ENCODE measurements around the gene SLC16A4. TPM values are rescaled to one million over a fixed set of nuclear protein-coding genes. Genes with fewer than 3 reads are reported as not detected.

The SLC16A4 gene
- total RNA-seq, 2 experiments from 2014 or later, result 0.14 to 0.23 TPM

DNA sequence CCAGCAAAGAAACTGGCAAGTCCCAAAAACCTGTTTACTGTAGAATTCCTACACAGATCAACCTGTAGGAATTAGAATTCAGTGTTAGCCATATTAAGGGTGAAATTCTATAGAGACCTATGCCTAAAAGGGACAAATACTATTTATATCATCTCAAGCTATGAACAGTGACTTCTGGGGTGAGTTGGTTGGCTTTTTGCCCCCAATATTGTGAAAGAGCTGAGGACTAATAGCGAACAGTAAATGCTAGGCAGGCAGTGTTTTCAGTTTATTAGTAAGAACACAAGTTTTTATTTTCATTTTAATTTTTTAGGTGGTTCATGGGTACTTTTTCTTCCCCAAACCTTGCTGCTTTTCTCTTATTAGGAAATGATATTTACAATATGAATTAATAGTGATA, 15.3 kb downstream of the SLC16A4 start:
- peaks cover 4% of the 10 kb centered on the region for H3K4me1 Mint-ChIP-seq
- H3K27ac Mint-ChIP-seq, result no peak overlapping the region
- no peak for ATAC-seq
- H3K9me3 Mint-ChIP-seq (ENCODE audit: low read depth), result no peaks in the 10 kb centered on the region
- H3K36me3 Mint-ChIP-seq, result peaks cover 34% of the 10 kb centered on the region
- H3K4me3 Mint-ChIP-seq, result no peak overlapping the region
- CTCF ChIA-PET, result interaction anchor here (1.5 kb wide), 1 partner anchor 9 kb away, joined by 3 read pairs; no protein-coding TSS in a partner anchor
- H3K27me3 Mint-ChIP-seq, result no peaks in the 10 kb centered on the region
- no peak for DNase-seq

DNA sequence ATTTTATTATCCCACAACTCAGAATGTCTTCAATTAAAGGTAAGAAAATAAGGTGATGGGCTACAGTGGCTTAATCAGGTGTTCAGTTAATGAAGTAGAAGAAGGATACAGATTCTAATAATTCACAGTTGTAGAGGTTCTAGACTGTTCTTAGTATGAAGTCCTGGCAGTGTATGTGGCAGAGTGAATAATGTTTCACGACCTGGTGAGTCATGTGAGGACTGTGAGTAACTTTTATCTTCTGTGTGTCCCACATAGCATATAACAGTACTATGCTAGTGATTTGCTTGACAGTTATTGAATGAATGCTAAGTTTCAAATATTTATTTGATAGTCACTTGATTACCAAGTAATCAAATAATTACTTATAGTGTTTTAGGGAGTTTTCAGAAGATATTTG, 20.0 kb downstream of the SLC16A4 start:
- CTCF ChIA-PET, result interaction anchor here (1.6 kb wide), 1 partner anchor 168 kb away, joined by 4 read pairs; no protein-coding TSS in a partner anchor
- H3K4me1 Mint-ChIP-seq, result peaks cover 13% of the 10 kb centered on the region

DNA sequence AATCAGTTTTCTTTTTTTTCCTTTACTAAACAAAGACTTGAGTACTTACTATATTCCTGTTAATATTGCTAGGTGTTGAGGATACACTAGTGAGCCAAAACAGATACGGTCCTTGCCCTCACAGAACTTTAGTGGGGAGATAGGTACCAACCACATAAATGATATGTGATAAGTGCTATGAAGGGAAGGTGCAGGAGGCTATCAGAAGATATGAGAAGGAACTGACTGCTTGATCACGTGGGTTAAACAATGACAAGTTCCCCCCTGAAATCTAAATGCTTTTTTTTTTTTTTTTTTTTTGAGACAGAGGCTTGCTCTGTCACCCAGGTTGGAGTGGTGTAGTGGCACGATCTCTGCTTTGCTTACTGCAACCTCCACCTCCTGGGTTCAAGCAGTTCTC, 26.6 kb downstream of the SLC16A4 start:
- Mint-ChIP-seq H3K4me3 (no peak overlapping the region), H3K36me3 (peaks cover 31% of the 10 kb centered on the region), H3K27ac (no peak overlapping the region), H3K27me3 (no peaks in the 10 kb centered on the region), H3K4me1 (peaks cover 5% of the 10 kb centered on the region), H3K9me3 (ENCODE audit: low read depth) (no peaks in the 10 kb centered on the region)
- CTCF ChIA-PET, result interaction anchor here (0.7 to 1.3 kb wide), 2 partner anchors 12 to 25 kb away, joined by 3 to 4 read pairs; partner anchors contain the start of gene RBM15
- DNase-seq (no peak), ATAC-seq (no peak)

More for the DNA sequence above, 20.0 kb downstream of the SLC16A4 start:
- ATAC-seq (peak; percentile 72), DNase-seq (no peak)
- Mint-ChIP-seq H3K27me3 (no peaks in the 10 kb centered on the region), H3K27ac (peak overlapping the region; percentile 22), H3K36me3 (peaks cover 11% of the 10 kb centered on the region), H3K9me3 (ENCODE audit: low read depth) (no peaks in the 10 kb centered on the region), H3K4me3 (no peak overlapping the region)

DNA sequence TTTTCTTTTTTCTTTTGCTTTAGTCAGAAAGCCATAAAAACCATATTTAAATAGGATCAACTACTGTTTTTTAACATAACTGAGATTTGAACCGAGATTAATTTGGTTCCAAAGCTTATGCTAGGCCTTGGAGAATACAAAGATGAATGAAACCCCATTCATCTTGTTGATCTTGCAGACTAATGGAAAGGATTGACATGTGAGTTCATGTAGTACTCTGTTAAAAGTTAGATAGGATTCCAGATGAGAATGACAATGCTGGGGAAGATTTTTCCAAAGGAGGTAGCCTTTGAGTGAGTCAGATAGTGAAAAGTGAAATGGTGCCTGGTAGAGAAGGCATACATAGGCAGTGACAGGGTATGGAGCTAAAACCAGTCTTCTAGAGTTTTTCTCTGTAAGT, 29.0 kb downstream of the SLC16A4 start:
- ATAC-seq, result no peak
- Mint-ChIP-seq H3K4me1 (peaks cover 8% of the 10 kb centered on the region), H3K4me3 (no peak overlapping the region), H3K27ac (no peak overlapping the region), H3K36me3 (peaks cover 36% of the 10 kb centered on the region), H3K9me3 (ENCODE audit: low read depth) (no peaks in the 10 kb centered on the region), H3K27me3 (no peaks in the 10 kb centered on the region)
- CTCF ChIA-PET, result interaction anchor here (0.6 to 1.6 kb wide), 4 partner anchors 153 to 630 kb away, joined by 3 to 6 read pairs (median 4); no protein-coding TSS in a partner anchor
- no peak for DNase-seq

DNA sequence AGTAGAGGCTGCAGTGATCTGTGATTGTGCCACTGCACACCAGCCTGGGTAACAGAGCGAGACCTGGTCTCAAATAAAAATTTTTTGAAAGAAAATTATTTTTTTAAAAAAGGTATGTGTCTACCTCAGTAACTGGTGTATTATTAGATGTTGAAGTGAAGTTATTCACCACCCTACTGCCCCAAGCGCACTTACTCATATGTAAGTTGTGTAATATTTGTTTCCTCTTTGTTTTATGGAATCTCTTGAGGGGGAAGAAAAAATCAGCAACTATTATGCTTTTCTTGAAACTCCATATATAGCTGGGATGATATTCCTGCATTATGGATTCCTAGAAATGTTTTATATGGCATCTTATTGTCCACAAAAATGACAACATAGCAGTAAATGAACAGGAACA, 30.4 kb downstream of the SLC16A4 start:
- no peak for ATAC-seq
- no peak overlapping the region for H3K27ac Mint-ChIP-seq
- DNase-seq, result no peak
- no peak overlapping the region for H3K4me3 Mint-ChIP-seq
- CTCF ChIA-PET, result interaction anchor here (0.8 to 1.6 kb wide), 3 partner anchors 17 to 151 kb away, joined by 3 to 4 read pairs (median 3); no protein-coding TSS in a partner anchor
- peaks cover 18% of the 10 kb centered on the region for H3K4me1 Mint-ChIP-seq
- H3K9me3 Mint-ChIP-seq (ENCODE audit: low read depth), result no peaks in the 10 kb centered on the region
- no peaks in the 10 kb centered on the region for H3K27me3 Mint-ChIP-seq
- H3K36me3 Mint-ChIP-seq, result peaks cover 41% of the 10 kb centered on the region

DNA sequence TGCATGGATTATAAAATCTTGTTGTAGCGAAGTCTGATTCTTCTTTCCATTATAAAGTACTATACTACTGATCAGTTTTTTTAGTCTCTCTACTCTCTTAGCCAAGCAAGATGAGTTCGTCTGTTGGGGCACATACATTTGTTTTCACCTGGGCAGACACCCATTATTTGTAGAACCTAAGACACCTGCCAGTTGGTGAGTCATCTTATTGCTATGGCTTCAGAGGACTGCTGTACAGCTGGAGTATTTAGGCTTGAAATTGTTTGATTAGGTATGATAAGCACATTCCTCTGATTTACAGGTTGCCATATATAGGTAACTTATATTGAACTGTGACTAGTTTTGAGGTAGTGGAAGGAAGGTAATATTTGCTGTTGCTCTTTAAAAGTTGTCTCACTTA, 34.4 kb downstream of the SLC16A4 start:
- H3K9me3 Mint-ChIP-seq (ENCODE audit: low read depth), result no peaks in the 10 kb centered on the region
- no peak overlapping the region for H3K27ac Mint-ChIP-seq

DNA sequence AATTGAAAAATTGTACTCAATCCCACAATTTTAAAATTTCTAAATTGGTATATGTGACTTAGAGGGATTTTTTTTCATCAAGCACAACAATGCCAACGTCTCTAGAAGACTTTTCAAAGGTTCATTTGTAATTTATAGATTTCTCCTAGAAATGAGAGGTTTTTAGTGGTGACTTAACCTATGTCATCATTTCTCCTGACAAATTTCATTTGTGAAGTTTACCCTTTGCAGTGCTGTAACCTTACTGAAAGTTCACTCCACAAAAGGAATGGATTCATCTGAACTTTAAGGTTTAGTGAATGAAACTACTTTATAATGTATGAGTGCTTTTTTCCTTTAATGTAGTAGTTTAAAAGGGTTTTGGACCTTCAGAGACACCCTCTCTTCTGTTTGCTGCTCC, 35.5 kb downstream of the SLC16A4 start:
- peaks cover 39% of the 10 kb centered on the region for H3K4me1 Mint-ChIP-seq
- no peaks in the 10 kb centered on the region for H3K27me3 Mint-ChIP-seq
- no peak overlapping the region for H3K4me3 Mint-ChIP-seq
- no peaks in the 10 kb centered on the region for H3K9me3 Mint-ChIP-seq (ENCODE audit: low read depth)
- CTCF ChIA-PET, result no interaction called here
- peaks cover 36% of the 10 kb centered on the region for H3K36me3 Mint-ChIP-seq
- no peak overlapping the region for H3K27ac Mint-ChIP-seq
- DNase-seq (no peak), ATAC-seq (no peak)

More for the DNA sequence above, 34.4 kb downstream of the SLC16A4 start:
- CTCF ChIA-PET, result interaction anchor here (1.3 kb wide), 1 partner anchor 149 kb away, joined by 3 read pairs; no protein-coding TSS in a partner anchor
- no peaks in the 10 kb centered on the region for H3K27me3 Mint-ChIP-seq
- H3K36me3 Mint-ChIP-seq, result peaks cover 36% of the 10 kb centered on the region
- ATAC-seq (no peak), DNase-seq (no peak)
- no peak overlapping the region for H3K4me3 Mint-ChIP-seq
- H3K4me1 Mint-ChIP-seq, result peaks cover 32% of the 10 kb centered on the region

DNA sequence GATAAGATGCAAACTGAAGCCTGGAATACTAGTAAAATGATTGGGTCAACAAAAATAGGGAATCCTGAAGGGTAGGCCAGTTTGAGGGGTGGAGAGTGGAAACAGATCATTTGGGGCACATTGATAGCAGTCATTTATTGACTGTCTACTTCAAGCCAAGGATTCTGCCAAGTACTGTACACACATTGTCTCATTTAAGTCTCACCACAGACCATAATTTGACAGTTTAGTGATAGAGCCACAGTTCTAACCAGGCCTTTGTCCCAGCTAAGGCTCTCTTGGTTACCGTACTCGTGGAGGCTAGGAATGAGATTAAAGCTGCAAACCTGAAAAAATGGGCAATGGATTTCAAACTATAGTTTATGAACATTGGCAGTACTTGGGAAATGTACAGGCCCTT, 40.5 kb downstream of the SLC16A4 start:
- Mint-ChIP-seq H3K36me3 (peaks cover 53% of the 10 kb centered on the region), H3K9me3 (ENCODE audit: low read depth) (no peaks in the 10 kb centered on the region), H3K27ac (peak overlapping the region; percentile 70), H3K27me3 (no peaks in the 10 kb centered on the region), H3K4me1 (peaks cover 70% of the 10 kb centered on the region), H3K4me3 (peak overlapping the region; percentile 7)
- DNase-seq, result no peak
- ATAC-seq, result peak; percentile 31
- CTCF ChIA-PET, result interaction anchor here (0.8 to 1.5 kb wide), 2 partner anchors 33 to 141 kb away, joined by 3 read pairs; no protein-coding TSS in a partner anchor

DNA sequence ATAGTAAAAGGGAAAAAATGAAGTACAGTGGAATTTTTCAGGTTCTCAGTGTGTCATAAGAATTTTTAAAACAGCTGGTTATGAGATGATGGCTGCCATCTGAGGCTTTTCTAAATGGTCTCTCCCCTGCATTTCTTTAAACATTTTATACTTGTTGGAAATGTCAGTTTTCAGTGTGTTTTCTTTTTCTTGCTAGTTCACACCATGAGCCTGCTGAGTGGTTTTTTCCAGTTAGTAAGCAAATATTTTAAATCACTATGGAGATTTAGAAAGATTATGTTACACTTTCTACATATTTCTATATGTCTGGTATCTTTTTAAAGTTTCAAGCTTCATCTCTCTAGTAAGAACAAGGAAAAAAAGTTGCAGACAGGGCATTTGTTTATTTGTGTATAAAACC, 42.1 kb downstream of the SLC16A4 start:
- ATAC-seq, result no peak
- DNase-seq, result no peak
- Mint-ChIP-seq H3K4me1 (peaks cover 77% of the 10 kb centered on the region), H3K27ac (peak overlapping the region; percentile 59), H3K36me3 (peaks cover 63% of the 10 kb centered on the region), H3K4me3 (peak overlapping the region; percentile 9), H3K27me3 (no peaks in the 10 kb centered on the region), H3K9me3 (ENCODE audit: low read depth) (no peaks in the 10 kb centered on the region)
- CTCF ChIA-PET, result interaction anchor here (0.8 to 2.1 kb wide), 4 partner anchors 10 to 390 kb away, joined by 3 to 12 read pairs (median 3); partner anchors contain the start of gene RBM15

DNA sequence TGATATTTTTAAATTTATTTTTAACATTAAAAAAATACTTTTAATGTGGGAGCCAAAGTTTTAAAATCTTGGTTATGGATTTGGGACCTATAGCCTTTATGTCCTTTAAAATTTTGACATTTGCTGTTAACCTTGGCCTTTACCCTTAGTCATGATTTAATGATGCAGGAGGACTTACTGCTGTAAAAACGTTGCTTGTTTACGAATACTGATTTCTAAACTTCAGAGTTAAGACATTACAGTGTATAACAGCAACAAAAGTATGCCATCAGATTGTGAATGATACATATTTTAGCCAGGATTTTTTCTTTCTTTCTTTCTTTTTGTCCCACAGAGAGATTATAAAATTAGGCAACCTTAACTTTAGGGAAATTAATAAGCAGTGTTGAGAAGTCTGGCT, 42.8 kb downstream of the SLC16A4 start:
- Mint-ChIP-seq H3K4me3 (peak overlapping the region; percentile 44), H3K9me3 (ENCODE audit: low read depth) (no peaks in the 10 kb centered on the region), H3K27me3 (no peaks in the 10 kb centered on the region), H3K36me3 (peaks cover 68% of the 10 kb centered on the region), H3K27ac (peak overlapping the region; percentile 57), H3K4me1 (peaks cover 82% of the 10 kb centered on the region)
- CTCF ChIA-PET, result interaction anchor here (0.8 to 2.1 kb wide), 3 partner anchors 9 to 19 kb away, joined by 3 to 12 read pairs (median 3); partner anchors contain the start of gene RBM15
- DNase-seq (no peak), ATAC-seq (no peak)

DNA sequence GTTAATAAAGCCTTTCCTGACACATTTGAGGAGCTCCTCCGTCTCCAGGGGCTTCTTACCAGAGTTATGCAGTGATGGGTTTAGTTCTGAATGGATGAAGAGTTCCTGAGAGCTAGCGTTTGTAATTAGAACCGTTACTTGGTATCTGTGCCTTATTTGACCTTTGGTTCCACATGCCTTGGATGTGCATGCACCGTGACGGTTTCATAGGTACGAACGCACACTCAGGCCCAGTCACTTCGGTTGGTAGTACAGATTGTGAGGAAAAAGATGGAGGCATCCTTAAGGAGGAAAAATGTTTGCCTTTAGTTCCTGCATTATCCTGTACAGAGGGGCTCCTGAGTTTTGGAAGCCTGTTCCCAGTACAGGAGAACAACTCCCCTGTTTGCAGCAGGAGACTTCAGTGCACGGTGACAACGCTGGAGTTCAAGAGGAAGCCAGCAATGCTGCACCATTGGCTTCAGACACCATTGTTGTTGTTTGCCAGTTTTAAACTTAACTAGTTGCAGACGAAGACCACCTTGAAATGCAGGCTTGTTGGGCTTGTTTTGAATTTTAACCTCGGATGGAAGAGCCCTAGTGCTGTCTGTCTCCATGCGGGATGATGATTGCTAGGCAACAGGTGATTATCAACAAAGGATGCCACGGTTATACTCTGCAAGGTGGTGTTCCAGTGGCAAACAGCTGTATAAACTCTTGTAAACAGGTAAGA, 43.5 kb downstream of the SLC16A4 start:
- no peaks in the 10 kb centered on the region for H3K27me3 Mint-ChIP-seq
- CTCF ChIA-PET, result interaction anchor here (1.1 kb wide), 1 partner anchor 9 kb away, joined by 3 read pairs; the partner anchor contains the start of gene RBM15
- ATAC-seq, result no peak
- H3K36me3 Mint-ChIP-seq, result peaks cover 74% of the 10 kb centered on the region
- peak overlapping the region; percentile 57 for H3K4me3 Mint-ChIP-seq
- H3K27ac Mint-ChIP-seq, result peak overlapping the region; percentile 61
- H3K4me1 Mint-ChIP-seq, result peaks cover 86% of the 10 kb centered on the region
- H3K9me3 Mint-ChIP-seq (ENCODE audit: low read depth), result no peaks in the 10 kb centered on the region
- DNase-seq, result no peak

DNA sequence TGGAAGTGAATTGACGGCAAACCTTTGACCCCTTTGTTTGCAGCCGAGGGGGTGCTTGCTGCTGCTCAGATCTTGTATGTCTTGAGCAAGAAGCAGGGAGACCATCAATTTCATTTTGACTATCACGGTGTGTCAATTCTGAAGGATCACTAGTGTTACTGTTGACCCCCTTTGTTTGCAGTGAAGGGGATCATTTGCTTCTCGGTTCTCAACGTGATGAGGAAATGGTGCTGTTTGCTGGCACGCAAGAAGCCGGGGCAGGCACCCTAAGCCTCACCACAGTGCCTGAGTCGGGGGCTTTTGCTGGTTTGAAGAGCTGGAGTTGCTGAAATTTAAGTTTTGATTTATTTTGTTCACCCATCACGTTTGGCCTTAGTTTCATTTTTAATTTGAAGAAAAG, 44.1 kb downstream of the SLC16A4 start:
- peak overlapping the region; percentile 66 for H3K27ac Mint-ChIP-seq
- peaks cover 89% of the 10 kb centered on the region for H3K4me1 Mint-ChIP-seq
- CTCF ChIA-PET, result interaction anchor here (1.1 kb wide), 1 partner anchor 8 kb away, joined by 3 read pairs; the partner anchor contains the start of gene RBM15
- H3K36me3 Mint-ChIP-seq, result peaks cover 76% of the 10 kb centered on the region
- no peaks in the 10 kb centered on the region for H3K9me3 Mint-ChIP-seq (ENCODE audit: low read depth)
- ATAC-seq (no peak), DNase-seq (no peak)
- H3K27me3 Mint-ChIP-seq, result no peaks in the 10 kb centered on the region
- H3K4me3 Mint-ChIP-seq, result peak overlapping the region; percentile 57

DNA sequence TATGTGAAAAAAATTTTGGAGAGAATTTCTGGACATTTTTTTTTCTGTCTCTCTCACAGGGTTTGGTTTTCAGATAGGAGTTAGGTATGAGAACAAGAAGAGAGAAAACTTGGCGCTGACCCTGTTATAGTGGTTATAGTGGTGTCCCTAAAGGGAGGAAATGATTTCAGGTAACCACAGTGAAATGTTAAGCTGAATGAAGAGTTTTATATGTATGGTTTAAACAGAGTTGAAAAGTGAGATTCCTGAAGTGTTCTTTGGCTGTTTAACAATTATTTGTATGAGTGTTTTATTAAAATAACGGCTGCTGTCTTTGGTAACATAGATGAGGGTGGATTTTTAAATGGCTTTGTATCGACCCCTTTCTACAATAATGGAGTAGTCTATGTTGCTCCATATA, 45.3 kb downstream of the SLC16A4 start:
- ATAC-seq, result peak; percentile 40
- Mint-ChIP-seq H3K4me3 (peak overlapping the region; percentile 53), H3K27ac (peak overlapping the region; percentile 65), H3K9me3 (ENCODE audit: low read depth) (no peaks in the 10 kb centered on the region), H3K4me1 (peaks cover 89% of the 10 kb centered on the region), H3K27me3 (no peaks in the 10 kb centered on the region), H3K36me3 (peaks cover 81% of the 10 kb centered on the region)
- DNase-seq, result no peak
- CTCF ChIA-PET, result interaction anchor here (1.3 kb wide), 1 partner anchor 9 kb away, joined by 3 read pairs; no protein-coding TSS in a partner anchor
